ENCODE results near the gene PHACTR3. TPM values are rescaled to one million over a fixed set of nuclear protein-coding genes. Genes with fewer than 3 reads are reported as not detected.

PHACTR3 gene
- total RNA-seq, 1 experiment from 2014 or later, result not detected

GRCh38 chr20:59708326-59708725 is 104.0 kb downstream of the PHACTR3 start:
- POLR2A ChIA-PET, result no interaction called here
- CTCF ChIA-PET, result no interaction called here
- RAD21 ChIA-PET (ENCODE audit: low non-redundant PET in 1 of 2, low total read pairs in 2 of 2, uncharacterized antibody in 2 of 2, unreplicated experiment in 2 of 2), result no interaction called here
- ATAC-seq (no peak), DNase-seq (ENCODE audit: low read depth, low spot score) (no peak)
- Histone ChIP-seq H3K9ac (ENCODE audit: low read length) (no peak overlapping the region), H3K79me2 (ENCODE audit: insufficient read depth, low read length) (no peaks in the 10 kb centered on the region), H2AFZ (ENCODE audit: low read depth, low read length, poor library complexity, severe bottlenecking) (no peak overlapping the region), H3K4me3 (replicated peaks in 1 of 2; ENCODE audit: low read depth in 1 of 2, low read length in 2 of 2) (no peak overlapping the region), H3K9me2 (ENCODE audit: insufficient read depth) (no peaks in the 10 kb centered on the region), H3K27ac (ENCODE audit: low read depth, low read length) (no peak overlapping the region), H3K36me3 (ENCODE audit: control insufficient read depth in 1 of 2, insufficient read depth in 2 of 2, low read length in 2 of 2) (no peaks in the 10 kb centered on the region), H3K9me3 (ENCODE audit: control insufficient read depth in 1 of 2, insufficient read depth in 1 of 2, low read depth in 1 of 2, low read length in 2 of 2) (peaks cover 0 to 3% of the 10 kb centered on the region in 2 experiments; a peak in 2 of 4 replicates), H3K4me2 (ENCODE audit: low read length) (no peak overlapping the region), H4K20me1 (ENCODE audit: insufficient read depth) (no peaks in the 10 kb centered on the region), H3K4me1 (ENCODE audit: control insufficient read depth in 1 of 2, insufficient read depth in 2 of 2, low read length in 2 of 2) (no peaks in the 10 kb centered on the region), H3K27me3 (ENCODE audit: insufficient read depth, low read length) (peaks cover 9% of the 10 kb centered on the region)
- BruUV-seq (replicated peaks), result no TSS peak
- TF ChIP-seq FOSL1 (IDR thresholded peaks at IDR 0.05; ENCODE audit: low read depth) (no peak), EZH2phosphoT487 (IDR thresholded peaks at IDR 0.05; ENCODE audit: borderline replicate concordance) (no peak), JUND (IDR thresholded peaks at IDR 0.05) (no peak), POLR2A (IDR thresholded peaks at IDR 0.05; ENCODE audit: borderline replicate concordance, extremely low read depth, insufficient read depth, insufficient read length) (no peak), SP1 (IDR thresholded peaks at IDR 0.05; ENCODE audit: low read depth) (no peak), YY1 (IDR thresholded peaks at IDR 0.05; ENCODE audit: extremely low read depth, insufficient replicate concordance, low read depth, low read length) (no peak), SRF (IDR thresholded peaks at IDR 0.05; ENCODE audit: low read depth) (no peak), ELF1 (IDR thresholded peaks at IDR 0.05; ENCODE audit: borderline replicate concordance, low read depth) (no peak), MAX (IDR thresholded peaks at IDR 0.05) (no peak), ZFX (IDR thresholded peaks at IDR 0.05) (no peak), SIN3A (IDR thresholded peaks at IDR 0.05; ENCODE audit: low read depth) (no peak), CBX3 (IDR thresholded peaks at IDR 0.05; ENCODE audit: low read depth) (no peak), ZNF274 (IDR thresholded peaks at IDR 0.05; ENCODE audit: low read depth, low read length) (no peak), RAD21 (IDR thresholded peaks at IDR 0.05; ENCODE audit: low read depth) (no peak), CEBPB (IDR thresholded peaks at IDR 0.05; ENCODE audit: low read depth) (no peak)
- TF ChIP-seq, protein P1, sequence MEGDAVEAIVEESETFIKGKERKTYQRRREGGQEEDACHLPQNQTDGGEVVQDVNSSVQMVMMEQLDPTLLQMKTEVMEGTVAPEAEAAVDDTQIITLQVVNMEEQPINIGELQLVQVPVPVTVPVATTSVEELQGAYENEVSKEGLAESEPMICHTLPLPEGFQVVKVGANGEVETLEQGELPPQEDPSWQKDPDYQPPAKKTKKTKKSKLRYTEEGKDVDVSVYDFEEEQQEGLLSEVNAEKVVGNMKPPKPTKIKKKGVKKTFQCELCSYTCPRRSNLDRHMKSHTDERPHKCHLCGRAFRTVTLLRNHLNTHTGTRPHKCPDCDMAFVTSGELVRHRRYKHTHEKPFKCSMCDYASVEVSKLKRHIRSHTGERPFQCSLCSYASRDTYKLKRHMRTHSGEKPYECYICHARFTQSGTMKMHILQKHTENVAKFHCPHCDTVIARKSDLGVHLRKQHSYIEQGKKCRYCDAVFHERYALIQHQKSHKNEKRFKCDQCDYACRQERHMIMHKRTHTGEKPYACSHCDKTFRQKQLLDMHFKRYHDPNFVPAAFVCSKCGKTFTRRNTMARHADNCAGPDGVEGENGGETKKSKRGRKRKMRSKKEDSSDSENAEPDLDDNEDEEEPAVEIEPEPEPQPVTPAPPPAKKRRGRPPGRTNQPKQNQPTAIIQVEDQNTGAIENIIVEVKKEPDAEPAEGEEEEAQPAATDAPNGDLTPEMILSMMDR (IDR thresholded peaks at IDR 0.05 in 2 of 3, conservative IDR thresholded peaks at IDR 0.05 in 1 of 3; ENCODE audit: borderline replicate concordance in 1 of 3, insufficient read depth in 1 of 3, low read depth in 2 of 3, low read length in 2 of 3), result no peak
- intact Hi-C loops (cut with micrococcal nuclease), result no loop called here

Measured in HCT116 (cell line).